Hepatocyte (in vitro differentiated cells): ENCODE data around the gene MTX3. TPM values are rescaled to one million over a fixed set of nuclear protein-coding genes. Genes with fewer than 3 reads are reported as not detected.

Experiments
- DNase-seq: peaks from one replicate; pipeline ENCODE4 v3.0.0-alpha.2; 2016; ENCODE audit warnings: low spot score
- H2AFZ ChIP-seq: fragments of 200-600 bp; sonication (generic); 2 replicates; pipeline ENCODE4 v1.6.0; 2016; ENCODE audit warnings: antibody characterized with exemption, mild to moderate bottlenecking
- H3K27ac ChIP-seq: fragments of 200-600 bp; sonication (generic); 2 replicates; pipeline ENCODE4 v1.5.1; 2016; ENCODE audit warnings: mild to moderate bottlenecking
- H3K27me3 ChIP-seq: fragments of 200-600 bp; sonication (generic); 2 replicates; pipeline ENCODE4 v1.6.1; 2016
- H3K36me3 ChIP-seq: fragments of 200-600 bp; sonication (generic); replicated peaks from 2 replicates; pipeline ENCODE4 v1.5.1; 2016; ENCODE audit warnings: low read depth; ENCODE audit not compliant: insufficient read depth
- H3K4me1 ChIP-seq: fragments of 200-600 bp; sonication (generic); 2 replicates; pipeline ENCODE4 v1.5.1; 2016; ENCODE audit warnings: mild to moderate bottlenecking, moderate library complexity; ENCODE audit not compliant: insufficient read depth
- H3K4me2 ChIP-seq: fragments of 200-600 bp; sonication (generic); 2 replicates; pipeline ENCODE4 v1.6.0; 2016
- H3K4me3 ChIP-seq: fragments of 200-600 bp; sonication (generic); 2 replicates; pipeline ENCODE4 v1.5.1; 2016; ENCODE audit warnings: mild to moderate bottlenecking
- H3K79me2 ChIP-seq: fragments of 200-600 bp; sonication (generic); 2 replicates; pipeline ENCODE4 v1.6.0; 2017; ENCODE audit warnings: mild to moderate bottlenecking
- H3K9me2 ChIP-seq: fragments of 200-600 bp; sonication (generic); replicated peaks from 2 replicates; pipeline ENCODE4 v1.6.0; 2017; ENCODE audit warnings: mild to moderate bottlenecking; ENCODE audit not compliant: insufficient read depth
- H3K9me3 ChIP-seq: fragments of 200-600 bp; sonication (generic); 2 replicates; pipeline ENCODE4 v1.5.1; 2016; ENCODE audit warnings: low read depth, mild to moderate bottlenecking
- H4K20me1 ChIP-seq: fragments of 200-600 bp; sonication (generic); 2 replicates; pipeline ENCODE4 v1.6.0; 2016; ENCODE audit warnings: mild to moderate bottlenecking; ENCODE audit not compliant: insufficient read depth, poor library complexity, severe bottlenecking
- EZH2 ChIP-seq: fragments of 200-600 bp; sonication (generic); IDR thresholded peaks from 2 replicates; pipeline ENCODE4 v1.6.1; 2016; ENCODE audit warnings: antibody characterized with exemption, mild to moderate bottlenecking, borderline replicate concordance
- EZH2phosphoT487 ChIP-seq: fragments of 200-600 bp; sonication (generic); IDR thresholded peaks from one replicate; pipeline ENCODE4 v1.6.1; 2018; ENCODE audit warnings: antibody characterized with exemption, mild to moderate bottlenecking, low read depth, moderate library complexity; ENCODE audit not compliant: unreplicated experiment, severe bottlenecking
- WGBS: methylation state at CpG from one replicate; pipeline ENCODE4 v1.1.6; 2016; ENCODE audit warnings: low lambda C conversion rate; ENCODE audit errors: missing lambda C conversion rate; 5-methylcytosine and 5-hydroxymethylcytosine counted together
- polyA plus RNA-seq: library from polyadenylated mRNA; unstranded; fragments of >200 nt; fragmentation: Nextera tagmentation; extraction: Ambion mirVana; gene quantifications from 2 replicates; pipeline ENCODE4 v1.2.1, GENCODE V29; 2016
- small RNA-seq: library from RNA; depleted of rRNA; stranded (forward); fragments of <200 nt; gene quantifications from one replicate; pipeline ENCODE3, GENCODE V24; 2014
- total RNA-seq: library from RNA; depleted of rRNA; stranded (reverse); fragments of >200 nt; gene quantifications from 2 replicates; pipeline ENCODE4 v1.2.3, GENCODE V29; 2014
- TF ChIP-seq, protein P1 (sequence below): fragments of 200-600 bp; sonication (generic); IDR thresholded peaks from 2 replicates; pipeline ENCODE4 v1.5.1; 2016; ENCODE audit warnings: antibody characterized with exemption, mild to moderate bottlenecking; ENCODE audit not compliant: poor library complexity

Gene MTX3
- total and polyA plus RNA-seq, 2 experiments from 2014 or later: 4.0 to 18.7 TPM

DNA sequence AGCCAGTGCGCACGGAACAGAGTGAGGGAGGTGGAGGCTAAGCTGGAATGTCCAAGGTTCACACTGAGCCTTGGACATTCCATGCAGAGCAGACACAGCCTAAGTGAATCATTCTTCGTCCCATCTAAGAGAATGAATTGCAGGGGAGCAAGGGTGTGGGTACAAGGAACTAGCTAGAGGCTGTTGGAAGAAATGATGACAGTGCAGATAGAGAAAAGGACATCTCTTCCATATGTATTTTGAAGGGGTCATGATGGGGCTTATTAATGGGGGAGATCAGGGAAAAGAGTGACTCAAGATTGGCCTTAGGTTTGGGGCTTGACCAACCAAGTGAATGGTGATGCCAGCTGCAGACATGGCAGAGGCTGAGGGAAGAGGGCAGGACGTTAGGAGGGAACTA, 59.2 kb downstream of the MTX3 start:
- H3K9me2 ChIP-seq: no peaks in the 10 kb centered on the region
- H3K4me1 ChIP-seq: no peaks in the 10 kb centered on the region
- H3K79me2 ChIP-seq: no peaks in the 10 kb centered on the region
- no peaks in the 10 kb centered on the region for H4K20me1 ChIP-seq
- H2AFZ ChIP-seq: no peak overlapping the region
- H3K36me3 ChIP-seq: no peaks in the 10 kb centered on the region
- WGBS: 93% methylated on average over 4 of the region's 4 CpGs
- no peaks in the 10 kb centered on the region for H3K27me3 ChIP-seq
- H3K4me3 ChIP-seq: no peak overlapping the region
- no peak for TF ChIP-seq EZH2phosphoT487
- TF ChIP-seq, protein P1, sequence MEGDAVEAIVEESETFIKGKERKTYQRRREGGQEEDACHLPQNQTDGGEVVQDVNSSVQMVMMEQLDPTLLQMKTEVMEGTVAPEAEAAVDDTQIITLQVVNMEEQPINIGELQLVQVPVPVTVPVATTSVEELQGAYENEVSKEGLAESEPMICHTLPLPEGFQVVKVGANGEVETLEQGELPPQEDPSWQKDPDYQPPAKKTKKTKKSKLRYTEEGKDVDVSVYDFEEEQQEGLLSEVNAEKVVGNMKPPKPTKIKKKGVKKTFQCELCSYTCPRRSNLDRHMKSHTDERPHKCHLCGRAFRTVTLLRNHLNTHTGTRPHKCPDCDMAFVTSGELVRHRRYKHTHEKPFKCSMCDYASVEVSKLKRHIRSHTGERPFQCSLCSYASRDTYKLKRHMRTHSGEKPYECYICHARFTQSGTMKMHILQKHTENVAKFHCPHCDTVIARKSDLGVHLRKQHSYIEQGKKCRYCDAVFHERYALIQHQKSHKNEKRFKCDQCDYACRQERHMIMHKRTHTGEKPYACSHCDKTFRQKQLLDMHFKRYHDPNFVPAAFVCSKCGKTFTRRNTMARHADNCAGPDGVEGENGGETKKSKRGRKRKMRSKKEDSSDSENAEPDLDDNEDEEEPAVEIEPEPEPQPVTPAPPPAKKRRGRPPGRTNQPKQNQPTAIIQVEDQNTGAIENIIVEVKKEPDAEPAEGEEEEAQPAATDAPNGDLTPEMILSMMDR: no peak
- TF ChIP-seq EZH2: no peak
- H3K4me2 ChIP-seq: no peak overlapping the region
- H3K27ac ChIP-seq: no peak overlapping the region
- no peaks in the 10 kb centered on the region for H3K9me3 ChIP-seq
- no peak for DNase-seq

DNA sequence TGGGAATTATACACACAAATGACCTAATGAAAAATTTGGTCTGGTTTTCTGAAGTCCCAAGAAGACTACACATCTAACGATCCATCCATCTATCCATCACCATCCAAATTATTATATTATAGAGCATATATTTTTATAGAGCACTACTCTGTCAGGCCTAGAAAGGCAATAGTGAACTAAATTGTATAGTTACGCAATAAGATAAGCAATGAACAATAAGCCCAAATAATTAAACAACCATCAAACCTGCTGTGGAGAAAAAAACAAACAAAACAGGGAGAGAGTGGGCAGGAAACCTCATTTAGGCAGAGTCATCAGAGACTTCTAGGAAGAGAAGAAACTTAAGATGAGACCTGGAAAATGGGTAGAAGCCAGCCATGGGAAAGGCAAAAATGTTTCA, 59.7 kb downstream of the MTX3 start:
- Histone ChIP-seq H3K4me2 (no peak overlapping the region), H3K4me1 (no peaks in the 10 kb centered on the region), H3K27ac (no peak overlapping the region), H3K36me3 (no peaks in the 10 kb centered on the region), H3K27me3 (no peaks in the 10 kb centered on the region), H3K9me3 (no peaks in the 10 kb centered on the region), H3K4me3 (no peak overlapping the region), H3K9me2 (no peaks in the 10 kb centered on the region), H2AFZ (no peak overlapping the region), H4K20me1 (no peaks in the 10 kb centered on the region), H3K79me2 (no peaks in the 10 kb centered on the region)
- TF ChIP-seq EZH2phosphoT487 (no peak), EZH2 (no peak)
- TF ChIP-seq, protein P1: no peak
- DNase-seq: no peak
- WGBS: 94% methylated on average over 2 of the region's 2 CpGs

DNA sequence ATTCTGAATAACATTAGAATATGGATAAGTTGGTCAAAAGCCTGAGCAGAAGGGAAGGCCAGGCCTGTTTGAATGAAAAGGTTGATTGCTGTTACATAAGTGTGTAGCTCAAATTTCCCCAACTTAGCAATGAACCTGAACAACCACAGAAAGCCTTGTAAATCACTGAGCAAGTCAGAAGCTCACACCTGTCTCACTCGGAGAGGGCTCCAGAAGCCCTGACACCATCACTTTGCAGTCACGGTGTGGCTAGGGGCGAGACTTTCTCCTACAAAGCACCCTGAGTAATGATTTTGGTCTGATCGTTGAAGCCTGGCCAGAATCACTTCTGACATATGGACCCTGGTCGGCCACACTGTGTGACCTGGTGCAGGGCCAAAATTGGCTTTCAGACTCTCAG, 62.0 kb downstream of the MTX3 start:
- H3K27ac ChIP-seq: no peak overlapping the region
- no peaks in the 10 kb centered on the region for H3K9me3 ChIP-seq
- no peaks in the 10 kb centered on the region for H3K4me1 ChIP-seq
- DNase-seq: no peak
- H3K4me3 ChIP-seq: no peak overlapping the region
- peaks cover 3% of the 10 kb centered on the region for H3K27me3 ChIP-seq
- no peaks in the 10 kb centered on the region for H3K79me2 ChIP-seq
- no peaks in the 10 kb centered on the region for H4K20me1 ChIP-seq
- WGBS: 82% methylated on average over 5 of the region's 5 CpGs
- H3K36me3 ChIP-seq: no peaks in the 10 kb centered on the region
- H3K4me2 ChIP-seq: no peak overlapping the region
- TF ChIP-seq EZH2phosphoT487 (no peak), EZH2 (no peak)
- TF ChIP-seq, protein P1: no peak
- H2AFZ ChIP-seq: no peak overlapping the region
- no peaks in the 10 kb centered on the region for H3K9me2 ChIP-seq

Small RNA genes within 50 kb of the gene (small RNA-seq; reads per million reads assigned to genes)
- gene TRMT112P2: not detected

Other genes with a start within 250 kb of the MTX3 start
- gene THBS4, start 44.1 kb upstream of the MTX3 start, total RNA-seq: 0.48 and 0.80 TPM in 2 replicates
- gene THBS4, start 44.1 kb upstream of the MTX3 start, polyA plus RNA-seq: 0.33 TPM in 1 of 2 replicates, not detected in the other